A549 treated with CORT108297 at 1 μM for 4 hours (cell line): ENCODE data around the gene GOLGA3. TPM values are rescaled to one million over a fixed set of nuclear protein-coding genes. Genes with fewer than 3 reads are reported as not detected.

Source experiments
- total RNA-seq: library from RNA; stranded (reverse); fragments of 200-300 nt; extraction: Qiagen RNA extraction; gene quantifications from 5 replicates; pipeline ENCODE4 v1.2.3, GENCODE V29; 2022

The GOLGA3 gene
- total RNA-seq: 18.9 to 24.4 TPM (median 22.3 TPM) in 5 replicates

GRCh38 chr12:132828706-132829534 is at the start of gene GOLGA3:
GOLGA3 (minus strand) TSS chr12:132828869; CDS start chr12:132822128, 6,741 bp downstream.

GRCh38 chr12:132761032-132761920 is 67.4 kb downstream of the GOLGA3 start, which contains the start of gene ANKLE2:
ANKLE2 (minus strand) TSS chr12:132761832; CDS start chr12:132761798, 34 bp downstream.

Other genes with a start within 250 kb of the GOLGA3 start
- not detected in 5 replicates for gene LRCOL1, start 218.3 kb downstream of the GOLGA3 start, total RNA-seq
- not detected in 5 replicates for gene P2RX2, start 210.1 kb downstream of the GOLGA3 start, total RNA-seq
- 40.4 to 48.6 TPM (median 43.5 TPM) in 5 replicates for gene POLE, start 141.5 kb downstream of the GOLGA3 start, total RNA-seq
- gene PXMP2, start 141.3 kb downstream of the GOLGA3 start, total RNA-seq: 20.9 to 32.0 TPM (median 31.5 TPM) in 5 replicates
- 42.4 to 60.3 TPM (median 57.7 TPM) in 5 replicates for gene PGAM5, start 118.0 kb downstream of the GOLGA3 start, total RNA-seq
- 70.2 to 80.7 TPM (median 79.7 TPM) in 5 replicates for gene ANKLE2, start 67.0 kb downstream of the GOLGA3 start, total RNA-seq
- gene CHFR, start 58.7 kb upstream of the GOLGA3 start, total RNA-seq: 17.1 to 22.6 TPM (median 21.6 TPM) in 5 replicates
- gene ZNF605, start 127.4 kb upstream of the GOLGA3 start, total RNA-seq: 2.5 to 4.3 TPM (median 3.6 TPM) in 5 replicates
- gene ZNF26, start 157.5 kb upstream of the GOLGA3 start, total RNA-seq: 7.4 to 11.1 TPM (median 7.6 TPM) in 5 replicates
- 10.7 to 18.0 TPM (median 12.4 TPM) in 5 replicates for gene ZNF84, start 208.6 kb upstream of the GOLGA3 start, total RNA-seq